HG02840 (cell line): ENCODE measurements around the gene CHRNA9.
"Not testable (repeated sequence)": the region's sequence is repeated elsewhere in the genome, so short reads cannot be mapped to it uniquely, and the experiment has no call there.

Experiments
- ATAC-seq: cut with Tn5 transposase; IDR thresholded peaks from one replicate; pipeline ENCODE4 v1.9.1; 2021; ENCODE audit warnings: mild to moderate bottlenecking, moderate library complexity, moderate number of reproducible peaks; ENCODE audit not compliant: unreplicated experiment, low FRiP score

The CHRNA9 gene

DNA sequence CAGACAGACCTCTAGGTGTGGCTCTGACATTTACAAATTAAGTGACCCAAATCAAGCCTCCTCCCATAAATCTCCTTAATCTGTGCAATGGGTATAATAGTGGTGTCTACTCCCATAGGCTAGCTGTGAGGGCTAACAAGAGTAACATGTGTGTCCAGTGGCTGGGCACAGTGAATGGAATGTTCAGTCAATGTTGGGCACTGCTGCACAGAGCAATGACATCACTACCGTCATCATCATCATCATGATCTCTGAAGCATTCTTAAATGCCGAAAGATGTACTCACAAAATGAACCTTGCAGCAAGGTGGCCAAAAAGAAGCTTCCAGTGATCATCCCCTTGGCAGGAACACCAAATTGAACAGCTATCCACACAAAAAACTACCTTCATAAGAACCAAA is 43.5 kb downstream of the CHRNA9 start:
- ATAC-seq, result no peak

DNA sequence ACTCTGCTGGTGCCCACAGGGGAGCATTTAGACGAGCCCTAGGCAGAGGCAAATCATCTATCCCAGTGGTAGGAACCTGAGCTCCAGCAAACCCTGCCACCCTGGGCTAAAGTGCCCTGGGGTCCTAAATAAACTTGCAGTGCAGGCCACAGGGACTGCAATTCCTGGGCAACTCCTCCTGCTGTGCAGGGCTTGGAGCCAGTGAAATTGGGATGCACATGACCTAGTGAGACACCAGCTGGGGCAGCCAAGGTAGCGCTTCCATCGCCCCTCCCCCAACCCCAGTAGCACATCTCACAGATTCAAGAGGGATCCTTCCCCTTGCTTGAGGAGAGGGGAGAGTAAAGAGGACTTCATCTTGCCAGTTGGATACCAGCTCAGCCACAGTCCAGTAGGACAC is 44.1 kb downstream of the CHRNA9 start:
- no peak for ATAC-seq

DNA sequence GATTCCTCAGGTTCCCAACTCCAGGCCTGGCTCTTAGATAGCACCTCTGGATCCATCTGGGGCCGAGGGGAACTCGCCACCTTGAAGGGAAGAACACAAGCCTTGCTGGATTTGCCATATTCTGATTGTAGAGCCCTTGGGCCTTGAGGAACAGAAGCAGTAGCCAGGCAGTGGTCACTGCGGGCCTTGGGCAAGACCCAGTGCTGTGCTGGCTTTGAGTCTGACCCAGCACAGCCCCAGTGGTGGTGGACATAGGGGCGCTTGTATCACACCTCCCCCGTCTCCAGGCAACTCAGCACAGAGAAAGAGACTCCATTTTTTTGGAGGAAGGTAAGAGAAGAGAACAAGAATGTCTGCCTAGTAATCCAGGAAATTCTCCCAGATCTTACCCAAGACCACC is 45.5 kb downstream of the CHRNA9 start:
- no peak for ATAC-seq

DNA sequence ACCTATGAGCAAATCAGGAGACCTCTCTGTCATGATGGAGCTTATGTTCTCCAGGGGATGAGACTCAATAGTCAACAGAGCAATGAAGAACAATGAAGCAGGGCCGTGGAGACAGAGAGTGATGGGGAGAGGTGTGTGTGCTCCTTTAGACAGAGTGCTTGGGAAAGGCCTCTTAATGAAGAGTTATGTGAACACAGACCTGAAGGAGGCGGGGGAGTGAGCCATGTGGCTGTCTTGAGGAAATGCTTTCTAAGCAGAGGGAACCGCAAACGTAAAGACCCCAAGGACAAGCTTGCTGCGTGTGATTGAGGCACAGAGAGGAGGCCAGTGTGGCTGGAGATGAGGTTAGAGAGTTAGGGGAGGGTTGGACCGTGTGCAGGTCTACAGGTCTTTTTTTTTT is 53.1 kb downstream of the CHRNA9 start:
- no peak for ATAC-seq

DNA sequence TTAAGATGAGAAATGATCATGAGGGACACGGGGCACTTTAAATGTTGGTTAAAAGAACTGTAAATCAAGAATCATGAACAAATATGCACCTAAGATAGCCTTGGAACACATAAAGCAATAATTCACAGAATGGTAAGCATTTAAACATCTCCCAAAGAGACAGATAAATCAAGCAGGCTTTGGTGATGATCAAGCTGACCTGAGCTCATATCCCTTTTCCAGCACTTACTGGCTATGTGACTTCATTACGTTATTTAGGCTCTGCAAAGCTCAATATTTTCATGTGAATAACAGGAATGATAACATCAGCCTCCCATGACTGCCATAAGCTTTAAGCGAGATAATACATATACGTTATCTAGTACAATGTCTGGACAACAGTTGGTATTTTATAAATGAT is 54.9 kb downstream of the CHRNA9 start:
- ATAC-seq, result no peak

DNA sequence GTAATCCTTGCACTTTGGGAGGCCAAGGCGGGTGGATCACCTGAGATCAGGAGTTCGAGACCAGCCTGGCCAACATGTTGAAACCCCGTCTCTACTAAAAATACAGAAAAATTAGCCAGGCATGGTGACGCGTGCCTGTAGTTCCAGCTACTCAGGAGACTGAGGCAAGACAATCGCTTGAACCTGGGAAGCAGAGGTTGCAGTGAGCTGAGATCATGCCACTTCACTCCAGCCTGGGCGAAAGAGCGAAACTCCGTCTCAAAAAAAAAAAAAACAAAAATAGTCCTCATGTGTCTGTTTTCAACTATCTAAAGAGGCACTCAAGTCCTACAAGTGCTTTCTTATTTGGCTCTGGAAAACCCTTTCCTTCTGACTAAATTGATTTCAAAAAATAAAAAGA is 57.1 kb downstream of the CHRNA9 start:
- ATAC-seq, result not testable (repeated sequence)

DNA sequence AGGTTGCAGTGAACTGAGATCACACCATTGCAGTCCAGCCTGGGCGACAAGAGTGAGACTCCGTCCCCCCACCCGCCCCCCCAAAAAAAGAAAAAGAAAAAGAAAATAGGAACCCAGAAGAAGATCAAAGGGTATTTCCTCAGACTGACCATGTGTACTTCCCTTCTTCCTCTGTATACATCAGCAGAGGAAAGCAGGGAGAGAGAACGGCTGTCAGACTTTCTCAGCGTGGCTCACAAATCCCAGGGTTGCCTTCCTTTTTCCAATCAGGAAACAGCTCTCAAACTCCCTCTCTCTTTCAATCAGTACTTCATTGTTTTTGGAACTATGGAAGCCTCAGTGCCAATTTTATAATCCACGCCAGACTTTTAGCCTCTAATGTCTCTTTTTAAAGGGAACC is 59.1 kb downstream of the CHRNA9 start:
- ATAC-seq, result no peak

DNA sequence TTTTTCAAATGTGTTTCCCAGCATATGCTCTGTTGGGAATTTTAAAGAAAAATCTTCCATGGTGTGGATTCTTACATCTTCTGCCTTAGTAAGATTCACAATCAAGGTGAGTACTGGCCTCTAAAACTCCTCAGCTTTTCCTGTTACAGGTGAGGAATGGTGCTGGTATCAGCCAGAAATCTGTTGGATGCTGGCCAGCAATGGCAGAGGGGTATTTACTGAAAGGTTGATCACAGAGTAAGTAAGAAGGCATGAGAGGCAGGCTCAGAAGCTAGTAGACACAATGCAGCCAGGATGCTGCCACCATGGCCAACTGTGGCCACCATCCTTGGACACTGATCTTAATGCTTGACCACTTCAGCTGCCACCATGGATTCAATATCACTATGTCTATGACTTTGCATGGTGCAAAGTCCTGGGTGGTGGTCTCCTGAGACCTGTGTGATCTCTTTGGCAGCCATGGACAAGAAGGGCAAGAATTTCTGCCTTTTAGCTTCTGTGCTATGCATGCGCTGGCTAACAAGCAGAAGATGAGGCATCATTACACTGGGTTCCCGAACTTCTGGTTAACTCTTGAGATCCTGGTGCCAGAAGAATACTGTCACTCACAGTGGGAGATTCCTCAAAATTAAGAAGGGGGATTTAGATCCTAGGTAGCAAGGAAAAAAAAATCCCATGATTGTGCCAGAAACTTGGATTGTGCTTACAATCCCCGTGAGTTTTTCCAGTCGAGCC is 60.2 kb downstream of the CHRNA9 start:
- ATAC-seq, result no peak

DNA sequence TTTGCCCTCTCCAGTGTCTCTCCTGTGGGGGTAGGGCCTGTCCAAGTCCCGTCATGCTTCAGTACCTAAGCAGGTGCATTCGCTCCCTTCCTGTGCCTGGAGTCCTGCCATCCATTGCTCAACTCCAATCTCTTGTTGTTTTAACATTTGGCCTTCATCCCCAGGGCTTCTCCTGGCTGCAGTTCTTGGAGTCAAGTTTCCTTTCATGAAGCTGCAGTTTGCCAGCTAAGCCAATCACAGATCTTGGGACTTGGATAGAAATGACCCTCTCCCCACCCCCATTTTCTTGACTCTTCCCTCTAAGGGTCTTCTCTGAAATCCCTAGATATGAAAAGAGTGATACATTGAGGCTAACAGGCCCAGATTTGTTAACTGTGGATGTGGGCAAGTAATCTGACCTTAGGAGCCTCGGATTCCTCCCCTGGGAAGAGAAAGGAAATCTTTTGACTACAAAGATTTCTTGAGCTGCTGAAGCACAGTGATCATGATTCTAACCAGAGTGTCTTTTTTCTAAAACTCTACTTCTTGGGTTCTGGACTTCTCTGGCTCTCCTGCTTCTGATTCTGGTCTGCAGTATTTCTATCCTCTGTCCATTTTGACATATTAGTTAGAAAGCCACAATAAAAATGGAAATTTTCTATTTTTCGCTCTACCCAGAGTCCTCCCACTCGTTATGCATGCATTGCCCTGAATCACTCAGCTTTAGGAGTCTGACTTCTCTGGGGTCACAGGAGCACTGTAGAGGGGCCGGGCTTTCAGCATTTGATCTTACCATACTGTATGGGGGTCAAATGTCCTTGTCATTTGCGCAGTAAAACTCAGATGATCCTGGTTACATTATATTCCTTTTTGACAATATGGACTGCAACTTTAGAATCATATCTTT is 61.0 kb downstream of the CHRNA9 start:
- ATAC-seq, result no peak

DNA sequence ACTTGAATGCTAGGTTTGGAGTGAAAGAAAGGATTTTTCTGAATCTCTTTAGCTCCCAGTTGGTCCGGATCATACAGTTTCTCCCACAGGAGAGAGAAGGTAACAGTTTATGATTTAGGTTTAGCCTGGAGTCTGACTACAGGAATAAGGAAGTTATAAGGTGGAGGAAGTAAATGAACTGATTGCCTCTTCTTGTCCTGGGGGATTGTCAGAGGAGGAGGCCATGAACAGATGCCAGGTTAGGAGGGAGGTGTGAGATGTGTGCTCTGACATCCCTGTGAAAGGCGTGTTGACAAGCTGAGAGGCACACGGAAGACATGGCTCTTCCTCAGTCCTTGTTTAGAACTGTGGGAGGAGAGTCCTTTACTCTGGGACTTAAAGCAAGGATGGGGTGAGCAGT is 64.4 kb downstream of the CHRNA9 start:
- ATAC-seq, result no peak

DNA sequence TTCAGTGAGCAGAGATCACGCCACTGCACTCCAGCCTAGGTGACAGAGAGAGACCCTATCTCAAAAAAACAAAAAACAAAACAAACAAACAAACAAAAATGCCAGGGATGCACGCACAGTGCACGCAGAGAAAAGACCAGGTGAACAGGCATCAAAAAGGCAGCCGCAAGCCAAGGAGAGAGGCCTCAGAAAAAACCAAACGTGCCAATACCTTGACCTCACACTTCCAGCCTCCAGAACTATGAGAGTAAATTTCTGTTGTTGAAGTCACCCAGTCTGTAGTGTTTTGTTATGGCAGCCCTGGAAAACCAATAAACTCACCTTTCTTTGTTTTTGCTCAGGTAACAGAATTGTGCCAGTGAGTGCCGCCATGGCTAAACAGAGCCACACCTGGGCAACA is 66.0 kb downstream of the CHRNA9 start:
- ATAC-seq, result no peak

DNA sequence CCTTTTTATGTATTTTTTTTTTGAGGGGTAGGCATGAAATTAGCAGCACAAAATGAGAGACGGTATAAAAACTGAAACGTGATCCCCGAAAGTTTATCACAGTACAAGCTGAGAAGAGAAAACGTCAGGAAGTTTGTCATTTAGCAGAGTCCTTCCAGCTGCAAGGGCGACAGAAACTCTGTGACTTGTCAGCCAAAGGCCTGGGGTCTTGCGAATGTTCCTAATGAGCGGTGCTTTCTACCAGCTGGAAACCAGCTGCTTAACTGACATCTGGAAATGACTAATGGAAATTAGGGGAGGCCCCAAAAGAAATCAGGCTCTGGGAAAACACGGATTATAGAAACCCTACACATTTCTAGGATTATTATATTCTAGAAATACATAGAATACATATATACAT is 66.5 kb downstream of the CHRNA9 start:
- ATAC-seq, result no peak

DNA sequence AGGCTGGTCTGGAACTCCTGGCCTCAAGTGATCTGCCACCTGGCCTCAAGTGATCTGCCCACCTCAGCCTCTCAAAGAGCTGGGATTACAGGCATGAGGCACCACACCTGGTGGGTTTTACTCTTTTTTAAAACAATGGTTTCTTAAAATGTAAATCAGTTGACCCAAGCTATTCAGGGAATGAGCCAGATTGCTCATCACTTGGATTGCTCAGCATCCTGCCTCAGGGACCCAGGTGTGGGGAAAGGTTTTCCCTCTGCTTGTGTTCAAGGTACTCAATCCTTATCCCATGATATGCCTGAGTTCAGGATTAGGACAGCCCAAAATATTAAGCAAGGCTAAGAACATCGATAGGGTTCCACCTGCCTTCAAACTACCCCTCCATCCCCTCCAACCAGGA is 67.4 kb downstream of the CHRNA9 start:
- no peak for ATAC-seq

DNA sequence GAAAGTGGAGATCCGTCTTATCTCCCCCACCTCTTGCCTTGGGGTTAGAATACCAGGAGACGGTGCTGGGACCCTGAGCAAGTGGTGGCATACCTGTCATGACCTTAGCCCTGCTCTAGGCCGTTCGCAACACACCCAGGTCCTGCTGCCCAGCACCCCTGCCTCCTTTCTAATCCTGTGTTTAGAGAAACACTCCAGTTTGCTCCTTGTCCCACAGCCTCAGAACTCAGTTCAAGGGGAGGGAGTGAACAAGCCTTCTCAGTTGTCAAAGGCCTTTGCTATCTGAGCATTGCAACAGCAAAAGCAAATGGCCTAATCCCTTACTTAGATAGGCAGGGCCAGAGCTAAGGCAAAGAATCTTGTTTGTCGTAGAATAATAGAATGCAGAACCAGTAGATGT is 67.9 kb downstream of the CHRNA9 start:
- no peak for ATAC-seq
